Activated naive CD8-positive, alpha-beta T cell treated with anti-CD3 and anti-CD28 coated beads, Interleukin-2, amount 10 ng/mL, durations not matched to agents 7 days and 5 days (primary cell): Measurements from ENCODE around the gene CASKIN2. TPM values are rescaled to one million over a fixed set of nuclear protein-coding genes. Genes with fewer than 3 reads are reported as not detected.

ENCODE experiments used
- ATAC-seq: fragments of 150-1000 bp; cut with Tn5 transposase; one replicate; pipeline ENCODE4 v1.10.0; 2021; ENCODE audit warnings: low read depth, moderate library complexity
- POLR2A ChIA-PET: fragments of 350-600 bp; sonication (Branson Sonifier 250); formaldehyde crosslinking; loops from one replicate; lab custom pipeline; 2021; ENCODE audit warnings: antibody characterized with exemption; lab: Charles Lee
- DNase-seq: peaks from one replicate; pipeline ENCODE4 v3.0.0; 2021
- H3K27ac Mint-ChIP-seq: one replicate; pipeline ENCODE4 v1.8.0; 2022; ENCODE audit warnings: mild to moderate bottlenecking, mixed read lengths
- H3K27me3 Mint-ChIP-seq: one replicate; pipeline ENCODE4 v1.8.0; 2022; ENCODE audit warnings: mild to moderate bottlenecking, moderate library complexity, mixed read lengths
- H3K36me3 Mint-ChIP-seq: one replicate; pipeline ENCODE4 v1.8.0; 2021; ENCODE audit warnings: mild to moderate bottlenecking, mixed read lengths
- H3K4me1 Mint-ChIP-seq: one replicate; pipeline ENCODE4 v1.8.0; 2021; ENCODE audit warnings: mixed read lengths
- H3K4me3 Mint-ChIP-seq: one replicate; pipeline ENCODE4 v1.8.0; 2022; ENCODE audit warnings: mild to moderate bottlenecking, moderate library complexity, mixed read lengths
- H3K9me3 Mint-ChIP-seq: one replicate; pipeline ENCODE4 v1.8.0; 2021; ENCODE audit warnings: mixed read lengths
- total RNA-seq, 2 experiments: library from RNA; stranded (reverse); gene quantifications; one replicate each; pipeline ENCODE4 v1.2.3, GENCODE V29; 2021

CASKIN2 gene
- total RNA-seq, 2 experiments from 2014 or later, result 0.72 to 2.3 TPM

DNA sequence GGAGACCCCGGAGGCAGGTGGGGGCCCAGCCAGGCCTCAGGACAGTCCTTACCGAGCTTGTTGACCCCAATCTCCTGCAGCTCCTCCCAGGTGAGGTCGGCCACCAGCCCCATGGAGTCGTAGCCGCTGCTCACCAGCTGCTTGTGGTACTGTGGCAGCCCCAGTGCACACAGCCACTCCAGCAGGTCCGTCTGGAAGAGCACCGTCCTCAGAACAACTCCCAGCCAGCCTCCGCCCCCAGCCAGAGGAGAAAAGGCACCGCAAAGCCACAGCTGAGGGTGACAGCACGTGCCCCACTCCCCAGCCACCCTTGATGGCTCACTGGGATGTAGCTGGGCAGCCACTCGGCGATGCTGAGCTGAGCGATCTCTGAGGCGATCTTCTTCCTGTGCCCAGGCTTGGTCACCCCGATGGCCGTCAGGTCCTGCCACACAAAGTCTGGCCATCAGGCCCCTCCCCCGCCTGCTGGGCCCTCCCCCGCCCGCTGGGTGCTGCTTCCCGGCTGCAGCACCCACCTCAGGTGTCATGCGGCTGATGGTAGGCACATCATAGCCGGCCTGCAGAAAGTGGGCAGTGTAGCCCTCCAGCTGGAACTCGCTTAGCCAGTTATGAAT, 11.9 kb downstream of the CASKIN2 start:
- Mint-ChIP-seq H3K4me1 (no peaks in the 10 kb centered on the region), H3K27me3 (no peaks in the 10 kb centered on the region), H3K4me3 (no peak overlapping the region), H3K36me3 (peaks cover 2% of the 10 kb centered on the region), H3K27ac (no peak overlapping the region), H3K9me3 (no peaks in the 10 kb centered on the region)
- POLR2A ChIA-PET, result interaction anchor here (0.6 to 1.2 kb wide), 4 partner anchors 14 to 1276 kb away, joined by 3 to 4 read pairs (median 3); partner anchors contain the start of gene TMEM94
- ATAC-seq (no peak), DNase-seq (no peak)

DNA sequence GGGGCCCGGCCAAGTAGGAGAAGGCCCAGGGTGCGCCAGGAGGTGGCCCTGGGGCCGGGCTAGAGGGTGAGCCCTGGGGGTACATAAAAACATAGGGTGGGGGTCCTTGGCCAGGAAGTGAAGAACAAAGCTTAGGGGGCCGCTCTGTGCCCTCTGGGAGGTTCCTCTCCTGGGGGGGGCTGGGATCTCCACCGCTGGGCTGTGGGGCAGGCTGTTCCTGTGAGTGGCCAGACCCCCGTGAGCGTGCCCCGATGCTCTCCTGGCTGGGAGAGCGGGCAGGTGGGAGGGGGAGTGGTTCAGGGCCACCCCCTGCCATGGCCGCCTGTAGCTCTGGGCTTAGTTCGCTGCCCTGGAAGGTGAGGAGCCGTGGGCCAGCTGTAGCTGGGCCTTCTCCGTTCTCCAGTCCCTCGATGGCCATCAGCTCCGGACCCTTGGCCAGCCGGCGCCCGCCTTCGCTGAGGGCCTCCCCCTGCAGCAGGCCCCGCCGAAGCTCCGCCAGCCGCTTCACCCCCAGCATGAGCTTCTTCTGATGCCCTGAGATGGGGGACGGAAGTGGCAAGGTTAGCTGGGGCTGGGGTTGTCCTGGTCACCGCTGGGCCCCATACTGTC, 12.5 kb downstream of the CASKIN2 start:
- POLR2A ChIA-PET, result interaction anchor here (0.6 to 1.2 kb wide), 4 partner anchors 15 to 1276 kb away, joined by 3 to 4 read pairs (median 3); partner anchors contain the start of gene TMEM94
- no peak overlapping the region for H3K4me3 Mint-ChIP-seq
- DNase-seq, result no peak
- ATAC-seq, result no peak
- H3K27ac Mint-ChIP-seq, result no peak overlapping the region
- H3K4me1 Mint-ChIP-seq, result peaks cover 3% of the 10 kb centered on the region
- no peaks in the 10 kb centered on the region for H3K27me3 Mint-ChIP-seq
- H3K9me3 Mint-ChIP-seq, result no peaks in the 10 kb centered on the region
- H3K36me3 Mint-ChIP-seq, result peaks cover 4% of the 10 kb centered on the region

DNA sequence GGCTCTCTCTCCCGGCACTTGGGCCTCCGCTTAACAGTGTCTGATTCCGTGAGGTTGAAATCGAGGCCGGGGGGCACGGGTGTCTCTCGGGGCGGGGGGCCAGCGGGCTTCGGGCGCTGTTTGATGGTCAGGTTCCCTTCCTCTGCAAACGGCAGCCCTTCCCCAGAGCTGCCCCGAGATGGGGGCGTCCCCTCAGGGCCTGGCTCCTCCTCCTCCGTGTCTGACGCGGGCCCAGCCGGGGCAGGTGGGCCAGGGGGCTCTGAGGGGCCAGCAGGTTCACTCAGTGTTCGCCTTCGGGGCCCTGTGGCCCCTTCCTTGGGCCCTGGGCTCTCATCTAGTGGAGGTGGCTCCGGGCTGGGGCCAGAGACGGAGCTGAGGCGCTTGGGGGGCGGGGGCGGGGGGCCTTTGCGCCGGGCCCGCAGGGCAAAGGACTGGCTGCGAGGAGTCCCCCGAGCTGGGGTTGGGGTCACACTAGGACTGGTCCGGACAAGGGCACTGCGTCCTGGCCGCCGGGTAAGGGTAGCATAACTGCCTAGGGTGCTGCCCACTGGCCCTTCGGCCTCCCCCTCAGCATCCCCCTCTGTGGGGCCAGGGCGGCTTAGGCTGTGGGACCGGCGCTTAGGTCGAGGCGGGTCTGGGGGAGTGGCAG, 13.1 kb downstream of the CASKIN2 start:
- POLR2A ChIA-PET, result interaction anchor here (1.0 kb wide), 1 partner anchor 18 kb away, joined by 4 read pairs; no protein-coding TSS in a partner anchor
- Mint-ChIP-seq H3K27me3 (no peaks in the 10 kb centered on the region), H3K27ac (no peak overlapping the region), H3K4me3 (no peak overlapping the region), H3K36me3 (peaks cover 6% of the 10 kb centered on the region), H3K9me3 (no peaks in the 10 kb centered on the region), H3K4me1 (peaks cover 6% of the 10 kb centered on the region)
- DNase-seq (no peak), ATAC-seq (no peak)

DNA sequence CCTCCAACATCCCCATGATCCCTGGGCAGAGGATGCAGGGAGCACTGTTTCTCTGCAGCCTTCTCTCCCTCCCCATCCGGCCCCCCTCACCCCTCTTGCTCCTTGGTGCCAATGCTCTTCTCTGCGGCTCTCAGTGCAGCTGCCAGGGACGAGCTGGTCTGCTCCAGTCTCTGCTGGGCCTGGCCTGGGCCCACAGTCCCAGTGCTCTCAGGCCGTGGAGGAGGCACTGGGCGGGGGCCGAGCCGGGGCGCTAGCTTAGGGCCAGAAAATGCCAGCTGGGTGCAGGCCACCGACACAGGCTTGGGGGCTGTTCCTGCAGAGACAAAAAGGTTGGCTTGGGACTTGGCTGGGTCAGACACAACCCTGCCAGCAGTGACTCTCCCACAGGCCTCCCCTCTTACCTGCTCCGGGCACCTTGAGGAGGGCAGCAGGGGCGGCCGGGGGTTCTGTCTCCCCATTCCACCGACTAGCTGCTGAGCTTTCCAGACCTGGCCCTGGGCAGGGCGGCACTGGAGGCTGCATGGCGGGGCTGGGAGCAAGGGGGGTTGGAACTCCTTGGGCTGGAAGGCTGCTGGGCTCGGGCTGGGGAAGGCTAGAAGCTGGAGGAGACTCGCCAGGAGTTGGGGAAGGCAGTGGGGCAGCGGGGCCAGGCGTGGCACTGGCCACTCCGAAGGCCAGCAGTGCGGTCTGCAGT, 13.8 kb downstream of the CASKIN2 start:
- no peaks in the 10 kb centered on the region for H3K27me3 Mint-ChIP-seq
- H3K36me3 Mint-ChIP-seq, result peaks cover 6% of the 10 kb centered on the region
- no peak overlapping the region for H3K27ac Mint-ChIP-seq
- no peak overlapping the region for H3K4me3 Mint-ChIP-seq
- ATAC-seq, result no peak
- no peak for DNase-seq
- peaks cover 6% of the 10 kb centered on the region for H3K4me1 Mint-ChIP-seq
- POLR2A ChIA-PET, result interaction anchor here (1.0 kb wide), 1 partner anchor 19 kb away, joined by 4 read pairs; no protein-coding TSS in a partner anchor
- no peaks in the 10 kb centered on the region for H3K9me3 Mint-ChIP-seq

DNA sequence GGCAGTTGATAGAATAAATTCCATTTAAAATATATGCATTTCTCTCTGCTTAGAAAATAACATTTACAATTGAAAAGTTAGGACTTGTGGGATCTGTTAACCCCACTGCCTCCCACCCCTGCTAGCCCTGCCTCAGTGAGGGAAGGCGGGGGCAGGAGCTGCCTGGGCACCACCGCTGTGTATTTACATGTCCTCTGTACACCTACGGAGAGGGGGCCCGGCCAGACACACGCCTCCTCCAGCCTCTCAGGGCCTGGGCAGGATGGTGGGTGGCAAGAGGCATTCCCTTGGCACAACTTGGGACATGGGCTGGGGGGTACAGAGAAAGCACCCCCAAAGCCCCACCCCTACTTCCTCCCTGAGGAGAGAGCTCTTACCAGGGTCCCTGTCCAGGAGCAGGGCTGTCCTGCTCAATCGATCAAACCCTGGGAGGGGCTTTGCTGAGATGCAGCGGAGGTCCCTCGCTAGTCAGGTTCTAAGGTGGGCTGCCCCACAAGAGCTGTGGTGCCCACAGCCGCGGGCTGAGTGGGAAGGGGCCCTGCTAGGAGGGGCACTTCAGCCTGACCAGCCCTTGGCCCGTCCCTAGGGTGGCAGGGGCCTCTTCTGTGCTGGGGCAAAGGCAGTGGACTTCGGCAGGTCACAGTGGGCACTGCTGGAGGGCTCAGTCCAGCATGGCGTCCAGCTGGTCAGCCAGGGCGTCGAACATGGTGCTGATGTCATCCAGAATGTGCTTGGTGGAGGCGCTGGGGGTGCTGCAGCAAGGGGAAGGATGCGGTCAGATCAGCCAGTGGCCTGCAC, 14.7 kb downstream of the CASKIN2 start:
- Mint-ChIP-seq H3K4me1 (peaks cover 6% of the 10 kb centered on the region), H3K4me3 (no peak overlapping the region), H3K36me3 (peaks cover 6% of the 10 kb centered on the region), H3K27ac (no peak overlapping the region), H3K9me3 (no peaks in the 10 kb centered on the region), H3K27me3 (no peaks in the 10 kb centered on the region)
- DNase-seq (no peak), ATAC-seq (no peak)
- POLR2A ChIA-PET, result interaction anchor here (1.0 to 1.9 kb wide), 2 partner anchors 20 to 44 kb away, joined by 4 to 5 read pairs; partner anchors contain the start of gene TMEM94

DNA sequence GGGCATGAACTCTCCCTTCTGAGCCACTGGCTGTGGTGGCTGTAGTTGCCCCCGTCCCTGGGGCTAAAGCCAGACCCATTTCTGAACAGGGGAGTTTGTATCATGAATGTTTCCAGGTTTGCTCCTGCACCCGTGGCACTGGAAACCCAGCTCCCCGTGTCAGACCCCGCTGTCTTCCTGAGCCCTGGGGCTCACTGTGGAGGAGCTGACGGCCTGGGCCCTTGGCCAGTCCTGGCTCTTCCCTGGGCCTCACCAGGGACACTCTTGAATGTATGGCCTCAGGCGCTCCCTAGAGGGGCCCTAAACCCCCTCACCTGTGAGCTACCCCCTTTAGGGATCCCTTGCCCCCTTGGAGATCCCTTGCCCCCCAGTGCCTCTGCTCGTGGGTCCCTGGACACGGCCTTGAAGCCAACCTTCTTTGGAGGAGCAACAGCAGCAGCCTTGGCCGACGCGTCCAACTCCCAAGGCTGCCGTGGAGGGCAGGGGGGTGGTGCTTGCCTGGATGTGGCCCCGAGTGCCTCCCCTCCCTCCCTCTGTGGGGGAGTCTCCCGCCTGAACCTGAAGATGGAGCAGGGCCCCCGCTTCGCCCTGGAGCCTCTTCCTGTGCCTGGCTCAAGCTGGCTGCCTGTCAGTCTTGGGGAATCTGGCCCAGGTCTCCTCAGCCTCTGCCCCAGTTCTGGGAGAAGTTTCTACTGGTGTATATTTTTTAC, 15.9 kb downstream of the CASKIN2 start:
- Mint-ChIP-seq H3K9me3 (no peaks in the 10 kb centered on the region), H3K4me3 (no peak overlapping the region), H3K4me1 (peaks cover 6% of the 10 kb centered on the region), H3K36me3 (peaks cover 6% of the 10 kb centered on the region), H3K27me3 (no peaks in the 10 kb centered on the region), H3K27ac (peak overlapping the region; percentile 6)
- no peak for ATAC-seq
- no peak for DNase-seq
- POLR2A ChIA-PET, result interaction anchor here (1.2 to 1.9 kb wide), 2 partner anchors 12 to 43 kb away, joined by 4 to 5 read pairs; partner anchors contain the start of gene TMEM94

DNA sequence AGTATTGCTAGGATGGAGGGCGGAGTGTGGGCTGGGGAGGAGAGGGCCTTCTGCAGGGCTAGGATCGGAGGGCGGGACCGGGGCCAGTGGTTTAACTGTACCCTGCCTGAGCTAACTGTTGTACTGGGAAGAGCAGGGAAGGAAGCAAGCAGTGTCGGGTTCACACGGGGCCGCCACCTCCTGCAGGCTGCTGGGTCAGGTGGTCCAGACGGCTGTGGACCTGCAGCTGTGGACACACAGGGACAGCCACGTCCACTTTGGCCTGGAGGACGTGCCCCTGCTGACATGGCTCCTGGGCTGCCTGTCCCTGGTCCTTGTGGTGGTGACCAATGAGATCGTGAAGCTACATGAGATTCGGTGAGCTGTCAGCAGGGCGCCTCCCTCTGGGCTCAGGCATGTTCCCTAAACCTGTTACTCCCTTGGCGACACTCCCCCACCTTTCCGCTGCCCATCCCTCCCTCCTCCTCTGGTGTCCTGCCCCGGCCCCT, 16.6 kb downstream of the CASKIN2 start:
- Mint-ChIP-seq H3K4me1 (peaks cover 6% of the 10 kb centered on the region), H3K9me3 (no peaks in the 10 kb centered on the region), H3K4me3 (no peak overlapping the region), H3K27ac (peak overlapping the region; percentile 6), H3K36me3 (peaks cover 6% of the 10 kb centered on the region), H3K27me3 (no peaks in the 10 kb centered on the region)
- DNase-seq (no peak), ATAC-seq (no peak)
- POLR2A ChIA-PET, result interaction anchor here (0.6 to 1.9 kb wide), 5 partner anchors 11 to 343 kb away, joined by 4 to 6 read pairs (median 4); partner anchors contain the start of gene TMEM94

DNA sequence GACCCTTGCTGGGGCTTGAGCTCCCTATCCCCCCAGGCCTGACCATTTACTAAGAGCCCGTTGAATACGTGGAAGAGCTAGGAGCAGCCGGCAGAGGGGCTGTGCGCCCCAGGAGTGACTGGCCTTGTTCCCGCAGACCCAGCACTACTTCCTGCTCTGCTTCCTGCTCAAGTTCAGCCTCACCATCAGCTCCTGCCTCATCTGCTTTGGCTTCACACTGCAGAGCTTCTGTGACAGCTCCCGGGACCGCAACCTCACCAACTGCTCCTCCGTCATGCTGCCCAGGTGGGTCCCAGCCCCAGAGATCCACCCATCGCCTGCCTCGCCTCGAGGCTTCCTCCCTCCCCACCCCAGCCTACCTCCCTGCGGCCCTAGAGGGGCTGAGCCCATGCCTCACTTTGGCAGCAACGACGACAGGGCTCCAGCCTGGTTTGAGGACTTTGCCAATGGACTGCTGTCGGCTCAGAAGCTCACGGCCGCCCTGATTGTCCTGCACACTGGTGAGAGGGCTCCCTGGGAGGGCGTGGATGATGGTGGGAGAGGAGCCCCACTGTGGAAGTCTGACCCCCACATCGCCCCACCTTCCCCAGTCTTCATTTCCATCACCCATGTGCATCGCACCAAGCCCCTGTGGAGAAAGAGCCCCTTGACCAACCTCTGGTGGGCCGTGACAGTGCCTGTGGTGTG, 17.2 kb downstream of the CASKIN2 start:
- no peak overlapping the region for H3K4me3 Mint-ChIP-seq
- peak overlapping the region; percentile 51 for H3K27ac Mint-ChIP-seq
- peak; percentile 41 for ATAC-seq
- peaks cover 6% of the 10 kb centered on the region for H3K4me1 Mint-ChIP-seq
- no peak for DNase-seq
- POLR2A ChIA-PET, result interaction anchor here (0.6 to 1.9 kb wide), 4 partner anchors 10 to 342 kb away, joined by 4 to 6 read pairs (median 4); partner anchors contain the start of gene TMEM94
- peaks cover 6% of the 10 kb centered on the region for H3K36me3 Mint-ChIP-seq
- H3K9me3 Mint-ChIP-seq, result no peaks in the 10 kb centered on the region
- H3K27me3 Mint-ChIP-seq, result no peaks in the 10 kb centered on the region

DNA sequence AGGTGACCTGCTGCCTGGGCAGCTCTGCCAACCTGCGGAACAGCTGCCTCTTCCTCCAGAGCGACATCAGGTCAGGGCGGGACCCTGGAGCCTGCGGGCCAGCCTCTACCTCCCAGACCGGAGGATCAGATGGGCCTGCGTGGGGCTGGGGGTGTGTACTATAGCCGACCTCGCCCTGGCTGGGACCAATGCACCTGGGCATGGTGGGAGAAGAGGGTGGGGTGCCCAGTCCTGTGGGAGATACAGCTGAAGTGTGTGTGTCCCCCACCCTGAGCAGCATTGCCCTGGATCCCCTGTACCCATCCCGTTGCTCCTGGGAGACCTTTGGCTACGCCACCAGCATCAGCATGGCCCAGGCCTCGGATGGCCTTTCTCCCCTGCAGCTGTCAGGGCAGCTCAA, 19.3 kb downstream of the CASKIN2 start:
- Mint-ChIP-seq H3K4me1 (peaks cover 6% of the 10 kb centered on the region), H3K27me3 (no peaks in the 10 kb centered on the region), H3K27ac (no peak overlapping the region), H3K36me3 (peaks cover 6% of the 10 kb centered on the region), H3K4me3 (no peak overlapping the region), H3K9me3 (no peaks in the 10 kb centered on the region)
- POLR2A ChIA-PET, result interaction anchor here (1.0 to 1.6 kb wide), 2 partner anchors 9 to 20 kb away, joined by 6 read pairs; partner anchors contain the start of gene TSEN54
- DNase-seq (no peak), ATAC-seq (no peak)

DNA sequence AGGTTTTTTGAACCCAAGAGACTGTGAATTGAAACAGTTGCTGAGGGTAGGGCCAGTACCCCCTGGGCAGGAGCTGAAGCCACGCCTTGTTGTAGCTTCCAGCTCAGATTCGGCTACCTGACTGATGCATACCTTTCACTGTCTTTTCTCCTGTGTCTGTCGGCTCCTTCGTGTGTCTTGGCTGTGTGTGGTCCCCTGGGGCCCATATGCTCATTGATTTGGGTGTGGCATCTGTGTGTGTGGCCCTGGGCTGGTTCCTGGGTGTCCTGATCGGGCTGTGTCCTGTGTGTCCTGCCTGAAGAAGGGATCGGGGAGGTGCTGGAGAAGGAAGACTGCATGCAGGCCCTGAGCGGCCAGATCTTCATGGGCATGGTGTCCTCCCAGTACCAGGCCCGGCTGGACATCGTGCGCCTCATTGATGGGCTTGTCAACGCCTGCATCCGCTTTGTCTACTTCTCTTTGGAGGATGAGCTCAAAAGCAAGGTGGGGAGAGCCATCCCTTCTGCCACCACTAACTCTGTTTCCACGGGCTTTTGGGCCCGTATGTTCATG, 20.9 kb downstream of the CASKIN2 start:
- ATAC-seq, result no peak
- no peak for DNase-seq
- Mint-ChIP-seq H3K4me3 (no peak overlapping the region), H3K27ac (peak overlapping the region; percentile 5), H3K9me3 (no peaks in the 10 kb centered on the region), H3K27me3 (no peaks in the 10 kb centered on the region), H3K36me3 (peaks cover 6% of the 10 kb centered on the region), H3K4me1 (peaks cover 9% of the 10 kb centered on the region)
- POLR2A ChIA-PET, result no interaction called here

DNA sequence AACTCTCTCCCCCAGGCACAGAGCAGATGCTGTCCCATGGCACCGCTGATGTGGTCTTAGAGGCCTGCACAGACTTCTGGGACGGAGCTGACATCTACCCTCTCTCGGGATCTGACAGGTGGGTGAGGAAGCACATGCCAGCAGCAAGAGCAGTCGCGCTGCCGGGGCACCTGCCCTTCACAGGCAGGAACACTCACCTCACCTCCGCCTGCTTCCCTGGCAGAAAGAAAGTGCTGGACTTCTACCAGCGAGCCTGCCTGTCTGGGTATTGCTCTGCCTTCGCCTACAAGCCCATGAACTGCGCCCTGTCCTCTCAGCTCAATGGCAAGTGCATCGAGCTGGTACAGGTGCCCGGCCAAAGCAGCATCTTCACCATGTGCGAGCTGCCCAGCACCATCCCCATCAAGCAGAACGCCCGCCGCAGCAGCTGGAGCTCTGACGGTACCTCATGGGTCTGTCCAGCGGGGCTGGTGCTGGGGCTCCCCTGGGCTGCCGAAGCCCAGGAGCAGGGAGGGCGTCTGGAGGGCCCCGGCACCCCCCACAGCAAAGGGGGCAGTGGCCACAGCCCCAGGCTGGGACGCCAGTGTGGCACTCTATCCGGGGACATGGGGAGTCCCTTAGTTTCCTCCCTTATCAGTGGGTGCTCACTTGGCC, 21.7 kb downstream of the CASKIN2 start:
- H3K9me3 Mint-ChIP-seq, result no peaks in the 10 kb centered on the region
- peaks cover 9% of the 10 kb centered on the region for H3K4me1 Mint-ChIP-seq
- H3K27me3 Mint-ChIP-seq, result no peaks in the 10 kb centered on the region
- no peak overlapping the region for H3K4me3 Mint-ChIP-seq
- peaks cover 6% of the 10 kb centered on the region for H3K36me3 Mint-ChIP-seq
- DNase-seq (no peak), ATAC-seq (no peak)
- H3K27ac Mint-ChIP-seq, result no peak overlapping the region
- POLR2A ChIA-PET, result no interaction called here
